K562 (cell line): ENCODE results near the gene FDX2. TPM values are rescaled to one million over a fixed set of nuclear protein-coding genes. Genes with fewer than 3 reads are reported as not detected.

Experiments
- BMI1 ChIP-seq: fragments of 150-350 bp; IDR thresholded peaks from 2 replicates; pipeline ENCODE4 v1.6.1; 2014; ENCODE audit warnings: low read length
- CBFA2T2 ChIP-seq: fragments of 450-650 bp; conservative IDR thresholded peaks from 2 replicates; pipeline ENCODE4 v1.6.1; 2017; ENCODE audit warnings: mild to moderate bottlenecking
- CEBPG ChIP-seq, 3 experiments: fragments of 200-800 bp in 1 of 3; sonication (Bioruptor generic) in 1 of 3; sonication (generic) in 1 of 3; formaldehyde crosslinking in 1 of 3; IDR thresholded peaks in 2 of 3; conservative IDR thresholded peaks in 1 of 3; 2 replicates each; pipeline versions ENCODE4 v1.6.1 to v1.8.0; 2016 to 2022; ENCODE audit warnings: missing compliant biosample characterization in 2 of 3, missing genetic modification characterization in 2 of 3, mild to moderate bottlenecking in 1 of 3, missing genetic modification reagents in 1 of 3
- E4F1 ChIP-seq: fragments of 250-450 bp; sonication (Bioruptor Pico); IDR thresholded peaks from 2 replicates; pipeline ENCODE4 v1.5.0; 2021; ENCODE audit warnings: mild to moderate bottlenecking, borderline replicate concordance
- FOXJ3 ChIP-seq: sonication (generic); formaldehyde crosslinking; IDR thresholded peaks from 2 replicates; pipeline ENCODE4 v1.4.0; 2020; ENCODE audit warnings: mild to moderate bottlenecking, missing genetic modification reagents
- HCFC1 ChIP-seq: IDR thresholded peaks from 2 replicates; pipeline ENCODE4 v1.6.1; 2012; ENCODE audit warnings: low read depth, low read length, improper control_type of control experiment
- KAT2B ChIP-seq: IDR thresholded peaks from one replicate; pipeline ENCODE4 v1.6.1; 2012; ENCODE audit warnings: low read depth, mild to moderate bottlenecking, control low read depth, inconsistent platforms, low read length, moderate library complexity
- MBD2 ChIP-seq: sonication (generic); IDR thresholded peaks from 2 replicates; pipeline ENCODE4 v1.6.1; 2016; ENCODE audit warnings: low read depth, borderline replicate concordance
- MEF2D ChIP-seq: conservative IDR thresholded peaks from 2 replicates; pipeline ENCODE4 v1.6.1; 2016; ENCODE audit warnings: low read depth, missing genetic modification characterization, missing compliant biosample characterization
- NCOA1 ChIP-seq: fragments of 450-650 bp; IDR thresholded peaks from 2 replicates; pipeline ENCODE4 v1.6.1; 2016; ENCODE audit warnings: low read depth
- NCOA6 ChIP-seq: fragments of 450-650 bp; IDR thresholded peaks from 2 replicates; pipeline ENCODE4 v1.6.1; 2017; ENCODE audit warnings: mild to moderate bottlenecking
- RBM17 ChIP-seq: fragments of 200-400 bp; formaldehyde crosslinking; IDR thresholded peaks from 2 replicates; pipeline ENCODE4 v1.6.1; 2017; ENCODE audit warnings: low read depth, mild to moderate bottlenecking, low read length, borderline replicate concordance
- SIN3A ChIP-seq, 2 experiments: fragments of 150-350 bp in 1 of 2; IDR thresholded peaks; 2 replicates each; pipeline ENCODE4 v1.6.1; 2011 to 2016; ENCODE audit warnings: borderline replicate concordance in 2 of 2, low read depth in 2 of 2, low read length in 2 of 2, mild to moderate bottlenecking in 2 of 2, moderate library complexity in 2 of 2; ENCODE audit not compliant: control insufficient read depth in 1 of 2
- SNAPC5 ChIP-seq: fragments of 250-450 bp; sonication (Bioruptor Pico); IDR thresholded peaks from 2 replicates; pipeline ENCODE4 v1.8.0; 2021; ENCODE audit warnings: moderate library complexity, mild to moderate bottlenecking, inconsistent platforms
- THRAP3 ChIP-seq: fragments of 450-650 bp; IDR thresholded peaks from 2 replicates; pipeline ENCODE4 v1.6.1; 2016; ENCODE audit warnings: mild to moderate bottlenecking, inconsistent platforms, borderline replicate concordance
- XRCC5 ChIP-seq: fragments of 200-400 bp; formaldehyde crosslinking; IDR thresholded peaks from 2 replicates; pipeline ENCODE4 v1.6.1; 2017; ENCODE audit warnings: low read depth, mild to moderate bottlenecking, low read length
- ZBTB43 ChIP-seq: sonication (generic); formaldehyde crosslinking; IDR thresholded peaks from 2 replicates; pipeline ENCODE4 v1.8.0; 2023; ENCODE audit warnings: mild to moderate bottlenecking, missing genetic modification reagents
- ZNF79 ChIP-seq: fragments of 250-450 bp; sonication (Bioruptor Pico); IDR thresholded peaks from 2 replicates; pipeline ENCODE4 v1.4.0; 2020; ENCODE audit warnings: low read depth, mild to moderate bottlenecking, moderate library complexity
- polyA plus RNA-seq, 8 experiments: library from polyadenylated mRNA; depleted of rRNA in 4 of 8; stranded (reverse) in 5 of 8; unstranded in 3 of 8; fragments of >200 nt; fragmentation: Nextera tagmentation in 2 of 8; fragmentation: Illumina TruSeq in 1 of 8; extraction: Ambion mirVana in 2 of 8; extraction: Trizol in 1 of 8; gene quantifications; 2 replicates each; pipeline versions ENCODE4 v1.2.1 to v1.2.3, GENCODE V29; 2011 to 2014; ENCODE audit warnings: inconsistent platforms in 1 of 8, missing spikeins in 1 of 8
- total RNA-seq, 7 experiments: library from RNA; depleted of rRNA in 6 of 7; stranded (reverse); fragments of >200 nt in 6 of 7; fragmentation: Illumina TruSeq in 2 of 7; extraction: Trizol in 2 of 7; gene quantifications; 2 replicates each; pipeline versions ENCODE4 v1.2.1 to v1.2.3, GENCODE V29; 2011 to 2021; ENCODE audit warnings: low replicate concordance in 1 of 7

The FDX2 gene
- total and polyA plus RNA-seq, 9 of the 15 experiments (the other 6 are each of a cell fraction or from before 2014, with no cell fraction given) = 2.5 to 49.8 (median 29.7) TPM

- no peak for TF ChIP-seq KAT2B
- TF ChIP-seq NCOA6 = no peak
- no peak for TF ChIP-seq E4F1
- no peak for TF ChIP-seq HCFC1
- TF ChIP-seq CBFA2T2 = no peak
- no peak for TF ChIP-seq ZBTB43
- no peak for TF ChIP-seq RBM17
- TF ChIP-seq FOXJ3 (CRISPR knock-in tag) = no peak
- TF ChIP-seq SNAPC5 = no peak
- TF ChIP-seq MEF2D (tag) = no peak
- TF ChIP-seq CEBPG (CRISPR knock-in tag; IDR thresholded peaks at IDR 0.05) = no peak
- no peak for TF ChIP-seq CEBPG (tag; conservative IDR thresholded peaks at IDR 0.05 in 1 of 2, IDR thresholded peaks at IDR 0.05 in 1 of 2)
- no peak for TF ChIP-seq BMI1
- no peak for TF ChIP-seq ZNF79 (CRISPR knock-in tag)
- peak in 1 of 2 experiments; percentile 68; a peak in 2 of 4 replicates for TF ChIP-seq SIN3A (IDR thresholded peaks at IDR 0.05; ENCODE audit: borderline replicate concordance in 2 of 2, control insufficient read depth in 1 of 2, low read depth in 2 of 2, low read length in 2 of 2)
- no peak for TF ChIP-seq THRAP3
- TF ChIP-seq XRCC5 = no peak
- peak; percentile 50; the same call in 1 of the 2 replicates for TF ChIP-seq NCOA1
- TF ChIP-seq MBD2 = peak; percentile 31; the same call in 1 of the 2 replicates
These were observed 23.5 kb downstream of the FDX2 start (continued) for GRCh38 chr19:10292206-10292788.
